HFFc6 (cell line): ENCODE results near the gene ATE1. TPM values are rescaled to one million over a fixed set of nuclear protein-coding genes. Genes with fewer than 3 reads are reported as not detected.

Experiments used
- DNase-seq: peaks from one replicate; pipeline ENCODE4 v3.0.0-alpha.2; 2018
- H3K27ac Mint-ChIP-seq: 2 replicates; pipeline ENCODE4 v1.8.0; 2020; ENCODE audit warnings: mild to moderate bottlenecking, mixed read lengths
- H3K27me3 Mint-ChIP-seq: 2 replicates; pipeline ENCODE4 v1.8.0; 2021; ENCODE audit warnings: mild to moderate bottlenecking, moderate library complexity, mixed read lengths; ENCODE audit not compliant: insufficient read depth
- H3K36me3 Mint-ChIP-seq: 2 replicates; pipeline ENCODE4 v1.8.0; 2021; ENCODE audit warnings: low read depth, mixed read lengths
- H3K4me1 Mint-ChIP-seq: 2 replicates; pipeline ENCODE4 v1.8.0; 2020; ENCODE audit warnings: low read depth, mixed read lengths
- H3K4me3 Mint-ChIP-seq: 2 replicates; pipeline ENCODE4 v1.8.0; 2020; ENCODE audit warnings: mild to moderate bottlenecking, moderate library complexity, mixed read lengths
- H3K9me3 Mint-ChIP-seq: 2 replicates; pipeline ENCODE4 v1.8.0; 2020; ENCODE audit warnings: mild to moderate bottlenecking, mixed read lengths
- CTCF ChIP-seq: fragments of 200-600 bp; sonication (generic); IDR thresholded peaks from 2 replicates; pipeline ENCODE4 v1.5.0; 2021; ENCODE audit warnings: antibody characterized with exemption, mild to moderate bottlenecking
- total RNA-seq, 6 experiments: library from RNA; stranded (reverse); fragmentation: NEBNext Ultra II Directional; extraction: Animal tissue kit (Norgen Biotek cat#: 25700); gene quantifications; 2 replicates in 1 of 6; 3 replicates in 5 of 6; pipeline ENCODE4 v1.2.3, GENCODE V29; 2021

ATE1 gene
- total RNA-seq, 6 experiments from 2014 or later, result 19.4 to 25.2 (median 21.0) TPM

DNA sequence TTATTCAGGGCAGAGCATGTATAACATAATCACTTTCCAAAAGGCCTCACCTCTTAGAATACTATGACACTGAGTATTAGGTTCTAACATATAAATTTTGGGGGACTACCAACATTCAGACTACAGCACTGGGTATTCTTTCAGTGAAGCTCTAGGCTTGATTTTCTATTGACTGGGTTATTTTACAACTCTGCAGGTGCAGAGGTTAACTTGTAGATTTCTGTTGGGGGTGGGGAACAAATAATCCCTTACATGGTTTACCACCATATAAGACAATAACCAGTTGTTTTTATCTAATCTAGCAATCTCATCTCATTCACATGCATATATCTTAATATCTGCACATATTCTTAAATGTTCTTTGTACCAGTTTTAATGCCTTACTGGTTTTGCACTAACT is 73.9 kb downstream of the ATE1 start:
- H3K9me3 Mint-ChIP-seq, result no peaks in the 10 kb centered on the region
- no peak overlapping the region for H3K27ac Mint-ChIP-seq
- H3K27me3 Mint-ChIP-seq, result no peaks in the 10 kb centered on the region; the same call in 1 of the 2 replicates
- TF ChIP-seq CTCF, result no peak
- peaks cover 22% of the 10 kb centered on the region for H3K36me3 Mint-ChIP-seq
- no peak overlapping the region for H3K4me3 Mint-ChIP-seq
- no peak for DNase-seq
- no peaks in the 10 kb centered on the region for H3K4me1 Mint-ChIP-seq

DNA sequence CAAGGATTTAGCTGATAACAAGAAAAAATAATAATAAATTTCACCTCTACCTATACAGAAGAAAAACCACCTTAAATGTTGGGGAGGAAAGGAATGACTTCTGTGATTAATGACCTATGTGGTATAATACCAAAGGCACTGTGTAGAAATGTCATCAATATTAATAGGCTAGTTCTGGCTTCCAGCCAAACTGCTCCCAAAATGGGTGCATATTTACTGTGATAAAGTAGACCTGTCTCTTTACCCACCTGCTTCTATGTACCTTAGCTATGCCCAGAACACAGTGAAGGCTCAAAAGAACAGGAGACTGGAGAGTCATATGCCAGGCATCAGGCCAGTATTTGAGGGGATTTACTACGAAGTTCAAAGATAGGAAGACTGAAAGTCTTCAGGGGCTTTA is 76.0 kb downstream of the ATE1 start:
- Mint-ChIP-seq H3K36me3 (peaks cover 9% of the 10 kb centered on the region), H3K9me3 (no peaks in the 10 kb centered on the region), H3K4me3 (no peak overlapping the region), H3K27ac (no peak overlapping the region), H3K4me1 (no peaks in the 10 kb centered on the region), H3K27me3 (no peaks in the 10 kb centered on the region)
- no peak for DNase-seq
- no peak for TF ChIP-seq CTCF

- H3K27me3 Mint-ChIP-seq, result no peaks in the 10 kb centered on the region
- no peaks in the 10 kb centered on the region for H3K9me3 Mint-ChIP-seq
- no peak for DNase-seq
- H3K4me3 Mint-ChIP-seq, result no peak overlapping the region
- no peak overlapping the region for H3K27ac Mint-ChIP-seq
- no peaks in the 10 kb centered on the region for H3K4me1 Mint-ChIP-seq
- no peak for TF ChIP-seq CTCF
- H3K36me3 Mint-ChIP-seq, result 0 out of 2 replicates have a peak, but pooled peaks cover 4% of the 10 kb centered on the region
Measured at GRCh38 chr10:121848082-121848481, 79.7 kb downstream of the ATE1 start.

- TF ChIP-seq CTCF, result no peak
- Mint-ChIP-seq H3K4me3 (no peak overlapping the region), H3K27ac (no peak overlapping the region), H3K36me3 (0 out of 2 replicates have a peak, but pooled peaks cover 4% of the 10 kb centered on the region), H3K27me3 (no peaks in the 10 kb centered on the region), H3K9me3 (no peaks in the 10 kb centered on the region), H3K4me1 (no peaks in the 10 kb centered on the region)
- DNase-seq, result no peak
Measured at GRCh38 chr10:121846555-121846954, 81.3 kb downstream of the ATE1 start.

GRCh38 chr10:121845044-121845784 is 82.6 kb downstream of the ATE1 start:
- no peaks in the 10 kb centered on the region for H3K9me3 Mint-ChIP-seq
- no peak for DNase-seq
- no peak overlapping the region for H3K27ac Mint-ChIP-seq
- no peak overlapping the region for H3K4me3 Mint-ChIP-seq
- H3K4me1 Mint-ChIP-seq, result no peaks in the 10 kb centered on the region
- H3K36me3 Mint-ChIP-seq, result 0 out of 2 replicates have a peak, but pooled peaks cover 4% of the 10 kb centered on the region
- no peaks in the 10 kb centered on the region for H3K27me3 Mint-ChIP-seq
- no peak for TF ChIP-seq CTCF
